EH (cell line): Measurements from ENCODE around the gene DHPS.
A peak's percentile ranks its signal among the peaks of the same experiment; 100 is the strongest.

Experiments
- DNase-seq: peaks from one replicate; pipeline ENCODE4 v3.0.0-alpha.2; 2015; ENCODE audit warnings: low read depth

DHPS gene

GRCh38 chr19:12675399-12675798, 6.3 kb downstream of the DHPS start:
- no peak for DNase-seq

- DNase-seq: no peak
Measured at GRCh38 chr19:12672744-12673143, 8.9 kb downstream of the DHPS start.

- DNase-seq: no peak
Measured at GRCh38 chr19:12670159-12670928, 11.3 kb downstream of the DHPS start.

GRCh38 chr19:12669270-12670158, 12.2 kb downstream of the DHPS start:
- peak; percentile 81 for DNase-seq

GRCh38 chr19:12668932-12669269, 12.8 kb downstream of the DHPS start:
- DNase-seq: peak; percentile 60

- DNase-seq: no peak
Measured at GRCh38 chr19:12668346-12668745, 13.3 kb downstream of the DHPS start.

- no peak for DNase-seq
Measured at GRCh38 chr19:12667731-12668302, 13.9 kb downstream of the DHPS start.

- peak; percentile 75 for DNase-seq
Measured at GRCh38 chr19:12666265-12667048, 15.2 kb downstream of the DHPS start, which contains the start of the genes MAN2B1 and WDR83. MAN2B1 (minus strand) TSS chr19:12666742; CDS start chr19:12666701, 41 bp downstream. WDR83 (plus strand) TSS chr19:12666807; CDS start chr19:12669791, 2,984 bp downstream.

- DNase-seq: no peak
Measured at GRCh38 chr19:12665671-12666264, 15.9 kb downstream of the DHPS start.

GRCh38 chr19:12665281-12665573, 16.5 kb downstream of the DHPS start:
- DNase-seq: no peak

- peak; percentile 26 for DNase-seq
Measured at GRCh38 chr19:12664406-12665280, 17.0 kb downstream of the DHPS start.

GRCh38 chr19:12660980-12661379, 20.7 kb downstream of the DHPS start:
- no peak for DNase-seq

GRCh38 chr19:12657966-12658365, 23.7 kb downstream of the DHPS start:
- DNase-seq: no peak

GRCh38 chr19:12656899-12657571, 24.6 kb downstream of the DHPS start:
- DNase-seq: no peak

- DNase-seq: no peak
Measured at GRCh38 chr19:12655546-12655945, 26.1 kb downstream of the DHPS start.

- DNase-seq: no peak
Measured at GRCh38 chr19:12652219-12652618, 29.5 kb downstream of the DHPS start.

- DNase-seq: no peak
Measured at GRCh38 chr19:12649941-12650340, 31.7 kb downstream of the DHPS start.

- DNase-seq: no peak
Measured at GRCh38 chr19:12648088-12648487, 33.6 kb downstream of the DHPS start.

GRCh38 chr19:12647490-12648071, 34.1 kb downstream of the DHPS start:
- peak; percentile 44 for DNase-seq

- no peak for DNase-seq
Measured at GRCh38 chr19:12647047-12647446, 34.6 kb downstream of the DHPS start.
